SKM-1 treated with dmso at 0.1 percent for 144 hours (cell line): ENCODE data around the gene NELFE.
"Not testable (repeated sequence)": the region's sequence is repeated elsewhere in the genome, so short reads cannot be mapped to it uniquely, and the experiment has no call there.

ENCODE experiments used
- DNase-seq: peaks from one replicate; lab custom pipeline; 2025; ENCODE audit not compliant: unreplicated experiment; lab: John Stamatoyannopoulos, UW

Gene NELFE, protein sequence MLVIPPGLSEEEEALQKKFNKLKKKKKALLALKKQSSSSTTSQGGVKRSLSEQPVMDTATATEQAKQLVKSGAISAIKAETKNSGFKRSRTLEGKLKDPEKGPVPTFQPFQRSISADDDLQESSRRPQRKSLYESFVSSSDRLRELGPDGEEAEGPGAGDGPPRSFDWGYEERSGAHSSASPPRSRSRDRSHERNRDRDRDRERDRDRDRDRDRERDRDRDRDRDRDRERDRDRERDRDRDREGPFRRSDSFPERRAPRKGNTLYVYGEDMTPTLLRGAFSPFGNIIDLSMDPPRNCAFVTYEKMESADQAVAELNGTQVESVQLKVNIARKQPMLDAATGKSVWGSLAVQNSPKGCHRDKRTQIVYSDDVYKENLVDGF

GRCh38 chr6:31958741-31959739 is at the start of gene NELFE, which contains the start of gene SKIC2:
Gene NELFE (minus strand): TSS chr6:31958971. CDS start chr6:31958446, 525 bp downstream.
Gene SKIC2 (plus strand): TSS chr6:31959175. CDS start chr6:31959193, 18 bp downstream.
- DNase-seq, result peak; percentile 96

DNA sequence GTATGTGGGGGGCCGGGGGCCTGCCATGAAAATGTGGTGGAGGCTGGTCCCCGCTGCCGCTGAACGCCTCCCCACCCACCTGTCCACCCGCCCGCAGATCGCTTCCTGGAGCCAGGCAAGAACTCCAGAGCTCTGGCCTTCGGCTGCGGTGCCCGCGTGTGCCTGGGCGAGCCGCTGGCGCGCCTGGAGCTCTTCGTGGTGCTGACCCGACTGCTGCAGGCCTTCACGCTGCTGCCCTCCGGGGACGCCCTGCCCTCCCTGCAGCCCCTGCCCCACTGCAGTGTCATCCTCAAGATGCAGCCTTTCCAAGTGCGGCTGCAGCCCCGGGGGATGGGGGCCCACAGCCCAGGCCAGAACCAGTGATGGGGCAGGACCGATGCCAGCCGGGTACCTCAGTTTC is 49.3 kb upstream of the NELFE start:
- not testable (repeated sequence) for DNase-seq

GRCh38 chr6:32007086-32007485 is 48.3 kb upstream of the NELFE start:
- not testable (repeated sequence) for DNase-seq

GRCh38 chr6:32005991-32006529 is 47.3 kb upstream of the NELFE start:
- not testable (repeated sequence) for DNase-seq

GRCh38 chr6:32005538-32005880 is 46.7 kb upstream of the NELFE start:
- DNase-seq, result not testable (repeated sequence)

DNA sequence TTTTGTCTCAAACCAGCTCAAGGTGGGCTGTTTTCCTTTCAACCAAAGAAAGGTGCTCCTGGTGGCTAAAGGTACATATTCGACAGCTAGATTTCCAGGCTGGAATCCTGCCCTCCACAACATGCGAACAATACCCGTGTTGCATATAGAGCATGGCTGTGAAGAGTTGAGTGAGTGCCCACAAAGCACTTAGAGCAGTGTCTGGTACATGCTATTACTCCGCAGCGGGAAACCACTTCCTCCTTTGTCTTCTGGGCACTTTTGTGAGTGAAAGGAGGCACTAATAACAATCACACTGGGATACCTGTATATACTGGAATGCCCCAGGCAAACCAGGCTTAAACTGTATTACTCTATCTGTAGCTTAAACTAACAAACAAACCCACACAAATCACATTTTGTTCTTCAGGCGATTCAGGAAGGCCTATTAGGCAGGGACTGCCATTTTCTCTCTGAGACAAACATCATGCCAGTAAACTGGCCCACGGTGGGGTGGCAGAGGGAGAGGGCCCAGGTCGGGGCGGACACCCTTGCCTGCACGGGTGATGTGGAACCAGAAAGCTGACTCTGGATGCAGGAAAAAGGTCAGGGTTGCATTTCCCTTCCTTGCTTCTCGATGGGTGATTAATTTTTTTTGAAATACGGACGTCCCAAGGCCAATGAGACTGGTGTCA is 46.2 kb upstream of the NELFE start:
- not testable (repeated sequence) for DNase-seq

- not testable (repeated sequence) for DNase-seq
These were observed 45.6 kb upstream of the NELFE start for GRCh38 chr6:32004393-32004792.

DNA sequence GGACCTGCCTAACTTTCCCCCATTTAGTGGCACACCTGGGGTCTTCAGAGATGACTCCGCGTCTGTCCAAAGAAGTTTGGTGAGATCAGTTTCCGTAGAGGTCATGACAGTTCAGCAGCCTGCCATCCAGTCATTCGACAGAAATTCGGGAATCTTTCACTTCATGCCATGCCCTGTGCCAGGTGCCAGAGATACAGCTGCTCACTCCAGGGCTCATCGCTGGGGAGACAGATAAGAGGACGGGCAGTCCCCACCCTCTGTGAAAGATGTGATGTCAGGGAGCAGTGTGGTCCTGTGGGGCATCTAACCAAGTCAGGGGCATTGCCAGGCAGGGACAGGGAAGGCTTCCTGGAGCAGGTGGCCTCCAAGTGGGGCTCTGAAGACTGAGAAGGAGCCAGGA is 44.5 kb upstream of the NELFE start:
- not testable (repeated sequence) for DNase-seq

GRCh38 chr6:32002546-32003268 is 43.9 kb upstream of the NELFE start:
- not testable (repeated sequence) for DNase-seq

GRCh38 chr6:31996385-31996784 is 37.6 kb upstream of the NELFE start:
- not testable (repeated sequence) for DNase-seq

DNA sequence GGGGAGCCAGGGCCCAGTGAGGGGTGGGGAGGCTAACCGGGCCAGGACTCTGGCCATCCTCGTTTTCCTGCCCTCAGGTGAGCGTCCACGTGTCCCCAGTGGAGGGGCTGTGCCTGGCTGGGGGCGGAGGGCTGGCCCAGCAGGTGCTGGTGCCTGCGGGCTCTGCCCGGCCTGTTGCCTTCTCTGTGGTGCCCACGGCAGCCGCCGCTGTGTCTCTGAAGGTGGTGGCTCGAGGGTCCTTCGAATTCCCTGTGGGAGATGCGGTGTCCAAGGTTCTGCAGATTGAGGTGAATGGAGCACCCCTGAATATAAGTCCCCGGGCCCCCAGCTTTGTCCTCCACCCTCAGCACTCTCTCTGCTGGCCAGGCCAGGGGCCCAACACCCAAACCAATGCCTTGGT is 35.6 kb upstream of the NELFE start:
- not testable (repeated sequence) for DNase-seq

GRCh38 chr6:31989363-31989762 is 30.6 kb upstream of the NELFE start:
- DNase-seq, result not testable (repeated sequence)

- DNase-seq, result not testable (repeated sequence)
These were observed 23.0 kb upstream of the NELFE start, which contains the start of gene C4A for GRCh38 chr6:31981744-31982143. Gene C4A (plus strand): TSS chr6:31982057. CDS start chr6:31982108, 51 bp downstream.

DNA sequence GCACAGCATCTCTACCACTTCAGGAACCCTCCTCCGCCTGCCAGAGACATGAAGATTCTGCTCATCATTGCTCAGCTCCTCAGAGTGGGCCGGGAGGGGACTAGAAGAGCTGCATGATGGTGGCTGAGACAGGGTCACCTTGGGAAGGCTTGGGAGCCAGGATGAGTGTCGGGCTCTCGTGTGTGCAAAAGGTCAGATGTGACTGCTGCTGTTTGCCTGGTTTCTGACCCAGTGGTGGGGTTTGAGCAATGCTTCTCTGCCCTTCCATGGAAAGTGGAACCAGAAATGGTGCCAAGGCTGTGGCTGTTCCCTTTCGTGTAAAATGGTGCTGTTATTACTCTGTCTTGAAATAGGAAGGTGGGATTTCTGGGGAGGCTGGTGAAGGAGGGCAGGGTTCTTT is 22.2 kb upstream of the NELFE start:
- DNase-seq, result not testable (repeated sequence)

GRCh38 chr6:31980195-31980876 is 21.6 kb upstream of the NELFE start:
- not testable (repeated sequence) for DNase-seq

- no peak for DNase-seq
These were observed 20.6 kb upstream of the NELFE start for GRCh38 chr6:31979238-31979898.

- DNase-seq, result no peak
These were observed 20.1 kb upstream of the NELFE start for GRCh38 chr6:31978831-31979230.

DNA sequence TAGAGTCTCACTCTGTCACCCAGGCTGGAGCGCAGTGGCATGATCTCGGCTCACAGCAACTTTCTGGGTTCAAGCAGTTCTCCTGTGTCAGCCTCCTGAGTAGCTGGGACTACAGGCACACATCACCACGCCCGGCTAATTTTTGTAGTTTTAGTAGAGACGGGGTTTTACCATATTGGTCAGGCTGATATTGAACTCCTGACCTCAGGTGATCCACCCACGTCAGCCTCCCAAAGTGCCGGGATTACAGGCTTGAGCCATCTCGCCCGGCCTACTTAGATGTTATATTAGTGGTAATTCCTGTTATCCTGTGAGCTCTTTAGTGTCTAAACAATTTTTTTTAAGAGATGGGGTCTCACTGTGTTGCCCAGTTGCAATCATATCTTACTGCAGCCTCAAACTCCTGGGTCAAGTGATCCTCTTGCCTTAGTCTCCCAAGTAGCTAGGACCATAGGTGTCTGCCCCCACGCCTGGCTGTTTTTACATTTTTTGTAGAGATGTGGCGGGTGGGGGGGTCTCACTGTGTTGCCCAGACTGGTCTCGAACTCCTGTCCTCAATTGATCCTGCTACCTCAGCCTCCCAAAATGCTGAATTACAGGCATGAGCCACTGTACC is 19.2 kb upstream of the NELFE start:
- DNase-seq, result no peak
